Keratinocyte (primary cell): ENCODE data around the gene EN2.

Experiments
- CTCF ChIP-seq, 3 experiments: IDR thresholded peaks in 1 of 3; conservative IDR thresholded peaks in 1 of 3; optimal IDR thresholded peaks in 1 of 3; 2 replicates in 2 of 3; 3 replicates in 1 of 3; pipeline versions ENCODE3 to v1.5.1; 2011; ENCODE audit warnings: low read length in 3 of 3, mild to moderate bottlenecking in 3 of 3, moderate library complexity in 2 of 3, control low read depth in 1 of 3, inconsistent platforms in 1 of 3; ENCODE audit not compliant: insufficient read depth in 2 of 3; ENCODE audit errors: extremely low read depth in 1 of 3
- EZH2 ChIP-seq: IDR thresholded peaks from one replicate; pipeline ENCODE4 v1.6.1; 2012; ENCODE audit warnings: inconsistent platforms, mild to moderate bottlenecking, low read length, moderate library complexity

- TF ChIP-seq CTCF (optimal IDR thresholded peaks at IDR 0.05 in 1 of 3, IDR thresholded peaks at IDR 0.05 in 1 of 3, conservative IDR thresholded peaks at IDR 0.05 in 1 of 3; ENCODE audit: extremely low read depth in 1 of 3, insufficient read depth in 2 of 3, low read length in 3 of 3) (no peak), EZH2 (no peak)
Measured at GRCh38 chr7:155452505-155453295, 5.2 kb upstream of the EN2 start.
